Neural progenitor cell (in vitro differentiated cells): ENCODE results near the gene PRMT5.

Source experiments
- CTCF ChIP-seq: fragments of 200-600 bp; sonication (generic); IDR thresholded peaks from 2 replicates; pipeline ENCODE4 v1.5.1; 2017; ENCODE audit warnings: antibody characterized with exemption, mild to moderate bottlenecking
- EZH2 ChIP-seq: fragments of 200-600 bp; sonication (generic); IDR thresholded peaks from 2 replicates; pipeline ENCODE4 v1.6.1; 2017; ENCODE audit warnings: antibody characterized with exemption, mild to moderate bottlenecking, moderate library complexity

GRCh38 chr14:22976620-22977433, 47.7 kb upstream of the PRMT5 start:
- no peak for TF ChIP-seq CTCF
- no peak for TF ChIP-seq EZH2
